Measurements from ENCODE around the gene R3HDM1.

R3HDM1 gene

DNA sequence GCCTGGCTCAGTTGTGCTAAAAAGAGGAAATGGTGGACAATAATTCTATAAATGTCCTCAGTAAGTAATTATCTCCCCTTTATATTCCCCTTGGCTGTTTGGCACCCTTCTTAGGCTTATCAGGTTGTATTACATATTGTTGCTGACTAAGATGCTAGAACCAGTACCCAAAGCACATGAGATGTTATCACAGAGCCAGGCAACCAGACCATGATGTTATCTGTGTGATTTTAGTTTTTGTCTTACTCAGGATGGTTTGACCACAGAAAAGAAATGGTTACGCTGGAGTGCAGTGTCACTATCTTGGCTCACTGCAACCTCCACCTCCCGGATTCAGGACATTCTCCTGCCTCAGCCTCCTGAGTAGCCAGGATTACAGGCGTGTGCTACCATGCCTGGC lies 15.2 kb downstream of the R3HDM1 start:
- no peak overlapping the region for H3K4me3 ChIP-seq (ENCODE audit: control insufficient read depth, low read depth, low read length)
- no peak for DNase-seq (ENCODE audit: low read depth)
- TF ChIP-seq, protein P1, sequence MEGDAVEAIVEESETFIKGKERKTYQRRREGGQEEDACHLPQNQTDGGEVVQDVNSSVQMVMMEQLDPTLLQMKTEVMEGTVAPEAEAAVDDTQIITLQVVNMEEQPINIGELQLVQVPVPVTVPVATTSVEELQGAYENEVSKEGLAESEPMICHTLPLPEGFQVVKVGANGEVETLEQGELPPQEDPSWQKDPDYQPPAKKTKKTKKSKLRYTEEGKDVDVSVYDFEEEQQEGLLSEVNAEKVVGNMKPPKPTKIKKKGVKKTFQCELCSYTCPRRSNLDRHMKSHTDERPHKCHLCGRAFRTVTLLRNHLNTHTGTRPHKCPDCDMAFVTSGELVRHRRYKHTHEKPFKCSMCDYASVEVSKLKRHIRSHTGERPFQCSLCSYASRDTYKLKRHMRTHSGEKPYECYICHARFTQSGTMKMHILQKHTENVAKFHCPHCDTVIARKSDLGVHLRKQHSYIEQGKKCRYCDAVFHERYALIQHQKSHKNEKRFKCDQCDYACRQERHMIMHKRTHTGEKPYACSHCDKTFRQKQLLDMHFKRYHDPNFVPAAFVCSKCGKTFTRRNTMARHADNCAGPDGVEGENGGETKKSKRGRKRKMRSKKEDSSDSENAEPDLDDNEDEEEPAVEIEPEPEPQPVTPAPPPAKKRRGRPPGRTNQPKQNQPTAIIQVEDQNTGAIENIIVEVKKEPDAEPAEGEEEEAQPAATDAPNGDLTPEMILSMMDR (IDR thresholded peaks at IDR 0.05; ENCODE audit: control insufficient read depth, insufficient read depth, low read depth, low read length, missing control alignments) = no peak

DNA sequence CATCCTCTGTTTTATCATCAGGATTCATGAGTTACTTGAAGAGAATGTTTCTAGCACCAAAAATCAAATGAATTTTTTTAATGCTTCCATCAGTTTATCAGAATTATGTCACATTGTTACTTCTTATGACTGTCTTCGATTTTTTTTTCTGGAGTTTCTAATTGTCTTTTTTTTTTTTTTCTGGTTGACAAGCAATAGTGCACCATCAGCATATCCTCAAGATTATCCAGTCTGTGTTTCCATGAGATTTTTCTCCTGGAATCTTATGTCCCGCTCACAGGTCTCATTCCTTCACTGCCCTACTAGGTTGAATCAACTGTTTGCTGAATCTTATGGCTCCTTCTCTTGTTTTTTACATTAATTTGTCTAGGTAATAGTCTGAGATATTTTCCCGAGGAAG lies 16.0 kb downstream of the R3HDM1 start:
- TF ChIP-seq, protein P1 (IDR thresholded peaks at IDR 0.05; ENCODE audit: control insufficient read depth, insufficient read depth, low read depth, low read length, missing control alignments) = no peak
- H3K4me3 ChIP-seq (ENCODE audit: control insufficient read depth, low read depth, low read length) = no peak overlapping the region
- no peak for DNase-seq (ENCODE audit: low read depth)

DNA sequence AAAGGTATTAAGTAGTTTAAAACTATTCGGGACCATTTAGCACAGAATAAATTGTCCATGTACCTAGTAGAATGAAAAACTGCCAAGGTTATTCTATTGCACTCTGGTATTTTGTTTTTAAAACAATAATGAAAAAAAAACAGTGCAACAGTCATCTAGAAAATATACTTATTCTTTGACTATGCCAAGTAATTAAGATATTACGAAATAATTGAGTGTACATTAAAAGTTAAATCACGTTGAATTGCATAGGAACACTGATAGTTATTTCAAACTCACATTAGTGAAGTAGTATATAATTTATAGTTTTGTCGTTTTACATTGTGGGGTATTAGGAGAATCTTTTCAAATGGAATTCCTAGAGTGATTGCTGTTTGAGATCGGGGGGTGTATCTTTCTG lies 20.1 kb downstream of the R3HDM1 start:
- H3K4me3 ChIP-seq (ENCODE audit: control insufficient read depth, low read depth, low read length) = no peak overlapping the region
- TF ChIP-seq, protein P1 (IDR thresholded peaks at IDR 0.05; ENCODE audit: control insufficient read depth, insufficient read depth, low read depth, low read length, missing control alignments) = no peak
- no peak for DNase-seq (ENCODE audit: low read depth)

DNA sequence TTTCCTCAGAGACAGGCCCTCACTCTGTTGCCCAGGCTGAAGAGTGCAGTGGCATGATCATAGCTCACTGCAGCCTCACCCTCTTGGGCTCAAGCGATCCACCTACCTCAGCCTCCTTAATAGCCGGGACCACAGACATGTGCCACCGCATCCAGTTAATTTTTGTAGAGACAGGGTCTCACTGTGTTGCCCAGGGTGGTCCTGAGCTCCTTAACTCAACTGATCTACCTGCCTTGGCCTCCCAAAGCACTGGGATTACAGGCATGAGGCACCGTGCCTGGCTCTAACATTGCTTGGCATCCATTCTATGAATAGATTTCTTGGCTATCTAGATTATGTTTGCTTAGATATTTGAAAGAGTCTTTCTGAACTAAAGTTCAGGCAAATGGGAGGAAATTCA lies 21.6 kb downstream of the R3HDM1 start:
- DNase-seq (ENCODE audit: low read depth) = no peak
- TF ChIP-seq, protein P1 (IDR thresholded peaks at IDR 0.05; ENCODE audit: control insufficient read depth, insufficient read depth, low read depth, low read length, missing control alignments) = no peak
- no peak overlapping the region for H3K4me3 ChIP-seq (ENCODE audit: control insufficient read depth, low read depth, low read length)

DNA sequence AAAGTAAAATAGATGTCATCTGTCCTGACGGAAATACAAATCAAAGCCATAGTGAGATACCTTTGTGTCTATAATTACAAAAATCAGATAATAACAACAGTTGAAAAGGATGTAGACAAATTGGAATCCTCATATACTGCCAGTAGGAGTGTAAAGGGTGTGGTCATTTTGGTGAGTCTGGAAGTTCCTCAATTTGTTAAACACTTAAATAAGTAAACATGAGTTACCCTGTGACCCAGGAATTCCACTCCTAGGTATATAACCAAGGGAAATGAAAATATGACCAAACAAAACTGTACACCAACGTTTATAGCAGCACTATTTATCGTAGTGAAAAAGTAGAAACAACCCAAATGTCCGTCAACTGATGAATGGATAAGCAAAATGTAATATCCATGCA lies 24.0 kb downstream of the R3HDM1 start:
- DNase-seq (ENCODE audit: low read depth) = no peak
- TF ChIP-seq, protein P1 (IDR thresholded peaks at IDR 0.05; ENCODE audit: control insufficient read depth, insufficient read depth, low read depth, low read length, missing control alignments) = no peak
- no peak overlapping the region for H3K4me3 ChIP-seq (ENCODE audit: control insufficient read depth, low read depth, low read length)

DNA sequence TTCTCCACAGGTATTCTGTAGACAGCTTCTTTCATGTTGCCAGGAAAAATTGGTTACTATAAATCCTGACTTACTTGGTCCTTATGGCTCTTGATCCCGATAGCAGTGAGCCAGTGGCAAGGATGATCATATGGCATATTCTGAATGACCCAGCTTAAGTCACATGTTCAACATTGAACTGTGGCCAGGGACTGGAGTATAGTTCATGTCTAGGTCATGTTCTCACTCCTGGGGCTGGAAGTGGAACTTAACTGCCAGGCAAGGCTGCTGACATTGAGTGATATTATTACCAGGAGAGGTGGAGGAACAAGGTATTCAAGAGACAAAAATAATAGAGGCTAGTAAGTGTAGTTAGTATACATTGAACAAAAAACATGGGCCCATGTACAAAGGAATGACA lies 26.2 kb downstream of the R3HDM1 start:
- TF ChIP-seq, protein P1 (IDR thresholded peaks at IDR 0.05; ENCODE audit: control insufficient read depth, insufficient read depth, low read depth, low read length, missing control alignments) = no peak

DNA sequence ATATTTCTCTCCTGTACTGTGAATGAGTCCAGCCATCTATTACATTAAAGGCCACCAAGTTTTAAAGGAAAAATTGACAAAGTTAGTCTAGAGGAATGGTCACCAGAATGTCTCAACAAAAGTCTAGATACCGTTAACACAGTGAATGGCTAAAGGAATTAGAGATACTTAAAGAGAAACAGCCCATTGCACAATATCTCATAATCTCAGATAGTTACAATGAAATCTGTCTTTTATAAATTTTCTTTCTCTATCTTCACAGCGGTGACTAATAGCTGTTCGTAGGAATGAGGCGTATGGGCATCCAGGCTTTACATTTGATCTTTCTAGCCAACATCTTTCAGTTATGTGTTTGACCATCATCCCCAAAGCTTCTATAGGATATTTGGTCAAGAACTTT lies 30.6 kb downstream of the R3HDM1 start:
- TF ChIP-seq, protein P1 (IDR thresholded peaks at IDR 0.05; ENCODE audit: control insufficient read depth, insufficient read depth, low read depth, low read length, missing control alignments) = no peak
- DNase-seq (ENCODE audit: low read depth) = no peak
- no peak overlapping the region for H3K4me3 ChIP-seq (ENCODE audit: control insufficient read depth, low read depth, low read length)

More for the DNA sequence above, 26.2 kb downstream of the R3HDM1 start:
- DNase-seq (ENCODE audit: low read depth) = no peak
- no peak overlapping the region for H3K4me3 ChIP-seq (ENCODE audit: control insufficient read depth, low read depth, low read length)
